Muscle of arm (tissue), 12 donors: Measurements from ENCODE around the gene AEN. TPM values are rescaled to one million over a fixed set of nuclear protein-coding genes. Genes with fewer than 3 reads are reported as not detected.

Experiments
- DNase-seq: peaks from one replicate; pipeline ENCODE4 v3.0.0-alpha.2; 2013
- polyA plus RNA-seq, 12 donors: library from polyadenylated mRNA; unstranded; fragments of 120-200 nt; gene quantifications; one replicate each; pipeline ENCODE4 v1.2.1, GENCODE V29; 2013; ENCODE audit not compliant: insufficient read length in 12 of 12

AEN gene
- polyA plus RNA-seq, 12 donors = 3.2 to 6.2 (median 5.0) TPM; not detected in 1

DNA sequence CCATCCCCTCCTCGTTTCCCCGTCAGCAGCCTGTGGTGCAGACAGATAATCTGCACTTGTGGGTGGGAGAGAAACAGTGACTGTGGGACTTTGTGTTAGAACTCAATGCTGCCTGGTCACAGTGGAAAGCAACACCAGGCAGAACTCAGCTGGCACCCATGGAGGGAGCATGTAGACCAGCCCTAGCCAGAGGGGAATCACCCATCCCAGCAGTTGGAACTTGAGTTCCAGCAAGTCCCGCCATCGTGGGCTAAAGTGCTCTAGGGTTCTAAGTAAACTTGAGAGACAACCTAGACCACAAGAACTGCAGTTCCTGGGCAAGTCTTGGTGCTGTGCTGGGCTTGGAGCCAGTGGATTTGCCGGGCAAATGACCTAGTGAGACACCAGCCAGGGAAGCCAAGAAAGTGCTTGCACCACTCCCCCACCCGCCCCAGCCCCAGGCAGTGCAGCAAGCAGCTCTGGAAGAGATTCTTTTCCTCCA is 42.0 kb downstream of the AEN start:
- no peak for DNase-seq

DNA sequence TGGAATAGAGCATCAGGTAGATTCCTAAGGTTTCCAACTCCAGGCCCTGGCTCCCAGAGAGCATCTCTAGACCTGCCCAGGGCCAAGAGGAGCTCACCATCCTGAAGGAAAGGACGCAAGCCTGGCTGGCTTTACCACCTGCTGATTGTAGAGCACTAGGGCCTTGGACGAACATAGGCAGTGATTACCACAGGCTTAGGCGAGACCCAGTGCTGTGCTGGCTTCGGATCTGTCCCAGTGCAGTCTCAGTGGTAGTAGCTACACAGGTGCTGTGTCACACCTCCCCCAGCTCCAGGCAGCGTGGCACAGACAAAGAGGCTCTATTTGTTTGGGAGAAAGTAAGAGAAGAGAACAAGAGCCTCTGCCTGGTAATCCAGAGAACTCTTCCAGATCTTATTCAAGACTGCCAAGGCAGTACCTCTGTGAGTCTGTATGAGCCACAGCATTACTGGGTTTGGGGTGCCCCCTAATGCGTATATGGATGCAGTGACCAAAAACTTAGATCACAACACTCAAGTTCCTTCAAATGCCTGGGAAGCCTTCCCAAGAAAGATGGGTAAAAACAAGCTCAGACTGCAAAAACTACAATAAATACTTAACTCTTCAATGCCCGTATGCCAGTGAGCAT is 43.1 kb downstream of the AEN start:
- no peak for DNase-seq

DNA sequence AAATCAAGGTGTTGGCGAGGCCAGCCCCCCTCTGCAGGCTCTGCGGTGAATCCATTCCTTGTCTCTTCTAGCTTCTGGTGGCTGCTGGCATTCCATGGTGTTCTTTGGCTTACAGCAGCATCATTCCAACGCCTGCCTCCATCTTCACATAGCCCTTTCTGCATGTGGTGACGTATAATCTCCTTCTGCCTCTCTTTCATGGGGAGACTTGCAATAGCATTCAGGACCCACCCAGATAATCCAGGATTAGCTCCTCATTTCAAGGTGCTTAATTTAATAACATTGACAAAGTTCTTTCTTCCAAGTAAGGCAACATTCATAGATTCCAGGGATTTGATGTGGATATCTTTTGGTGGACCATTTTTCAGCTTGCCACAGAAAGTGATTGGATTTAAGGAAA is 53.5 kb downstream of the AEN start:
- DNase-seq = no peak

DNA sequence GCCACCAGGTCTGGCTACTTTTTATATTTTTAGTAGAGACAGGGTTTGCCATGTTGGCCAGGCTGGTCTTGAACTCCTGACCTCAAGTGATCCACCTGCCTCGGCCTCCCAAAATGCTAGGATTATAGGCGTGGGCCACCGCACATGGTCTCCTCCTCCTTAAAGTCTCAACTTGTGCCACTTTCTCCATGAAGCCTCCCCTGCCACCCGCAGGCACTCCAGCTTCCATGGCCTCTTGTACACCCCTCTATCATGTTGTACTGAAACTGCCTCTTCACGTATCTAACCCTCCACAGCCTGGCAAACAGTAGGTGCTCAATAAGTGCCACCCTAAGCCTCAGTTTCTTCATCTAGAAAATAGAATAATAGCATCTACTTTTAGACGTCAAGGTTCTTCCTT is 57.6 kb downstream of the AEN start:
- no peak for DNase-seq

DNA sequence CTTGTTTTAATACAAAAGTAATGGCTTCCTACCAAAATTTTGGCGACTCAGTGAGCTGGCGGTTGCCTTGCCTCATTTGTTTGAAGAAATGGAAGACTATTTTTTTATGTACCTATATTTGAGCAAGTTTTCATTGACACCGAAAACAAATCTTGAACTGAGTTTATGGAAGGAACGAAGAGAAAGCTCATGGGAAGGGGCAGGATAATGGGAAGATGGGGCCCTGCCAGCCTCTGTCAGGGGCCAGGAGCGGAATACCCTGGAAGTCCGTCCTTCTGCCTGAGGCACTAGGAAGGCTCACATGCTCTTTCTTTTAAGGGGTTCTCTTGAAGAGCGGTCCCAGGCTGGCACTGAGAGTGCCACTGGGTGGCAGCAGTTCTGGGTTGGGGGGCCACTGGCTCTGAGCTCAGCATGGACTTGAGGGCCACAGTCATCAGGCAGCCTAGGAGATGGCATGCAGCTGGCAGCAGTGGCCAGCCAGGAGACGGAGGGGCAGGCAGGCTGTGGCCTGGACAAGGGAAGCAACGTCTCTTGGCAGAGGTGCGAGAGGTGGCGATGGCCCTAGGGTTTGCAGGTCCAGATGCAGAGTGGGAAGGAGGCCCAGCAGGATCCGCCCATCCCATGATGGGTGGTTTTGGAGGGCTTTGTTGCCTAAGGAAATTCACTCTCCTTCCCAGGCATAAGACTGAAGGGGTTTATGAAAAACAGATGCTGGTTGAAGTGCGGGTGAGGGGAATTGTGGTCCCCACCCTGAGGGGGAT is 59.3 kb downstream of the AEN start:
- no peak for DNase-seq

DNA sequence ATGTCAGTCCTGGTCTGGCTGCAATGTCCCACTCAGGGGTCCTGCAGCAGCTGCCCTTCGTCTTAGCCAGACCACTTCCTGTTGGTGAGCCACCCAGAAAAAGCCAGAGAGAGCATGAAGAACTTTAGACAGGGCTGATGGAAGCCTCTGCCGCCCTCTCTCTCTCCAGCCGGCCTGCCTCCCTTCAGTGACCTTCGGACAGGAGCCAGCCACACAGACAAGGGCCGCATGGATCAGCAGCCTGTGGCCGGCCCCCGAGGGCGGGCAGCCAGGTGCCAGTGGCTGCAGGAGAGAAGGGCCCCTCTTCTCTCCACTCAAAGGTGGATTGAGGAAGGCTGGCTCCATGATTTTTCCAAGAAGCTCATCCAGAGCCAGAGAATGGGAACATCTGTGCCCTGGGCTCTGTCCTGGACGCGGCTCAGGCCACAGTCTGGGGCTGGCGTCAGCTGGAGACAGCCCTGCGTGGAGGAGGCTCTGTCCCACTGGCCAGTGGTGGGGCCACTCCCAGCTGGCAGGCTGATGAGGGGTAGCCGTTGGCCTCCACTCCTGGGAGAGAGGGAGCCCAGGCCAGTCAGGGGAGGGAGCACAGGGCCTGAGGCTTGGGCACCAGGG is 60.6 kb downstream of the AEN start:
- no peak for DNase-seq

Other genes with a start within 250 kb of the AEN start
- 10 to 100 TPM in 11 of 12 donors, not detected in 1; 17.3 to 25.8 (median 23.4) TPM for gene MRPL46, start 154.0 kb upstream of the AEN start, polyA plus RNA-seq
- 10 to 100 TPM in 11 of 12 donors, not detected in 1; 41.1 to 58.2 (median 43.4) TPM for gene MRPS11, start 153.6 kb upstream of the AEN start, polyA plus RNA-seq
- gene DET1, start 74.7 kb upstream of the AEN start, polyA plus RNA-seq = 10 to 100 TPM in 7 of 12 donors, 1 to 10 TPM in 4, not detected in 1; 4.7 to 13.4 (median 10.4) TPM
- gene ISG20, start 17.7 kb downstream of the AEN start, polyA plus RNA-seq = 1 to 10 TPM in 5 of 12 donors, under 1 TPM in 5, not detected in 2; 0.56 to 5.5 (median 1.0) TPM
- gene ACAN, start 182.1 kb downstream of the AEN start, polyA plus RNA-seq = 10 to 100 TPM in 4 of 12 donors, 1 to 10 TPM in 7, not detected in 1; 1.3 to 18.6 (median 6.0) TPM